A673 (cell line): ENCODE results near the gene KRT34. TPM values are rescaled to one million over a fixed set of nuclear protein-coding genes. Genes with fewer than 3 reads are reported as not detected.
"Not testable (repeated sequence)": the region's sequence is repeated elsewhere in the genome, so short reads cannot be mapped to it uniquely, and the experiment has no call there.

Experiments
- BruUV-seq: library from RNA; stranded (reverse); fragments of 400-500 nt; replicated peaks from 2 replicates; lab custom pipeline; 2021; lab: Mats Ljungman, UMichigan
- CTCF ChIA-PET: fragments of 300-600 bp; sonication (Branson Sonifier 250); formaldehyde crosslinking; loops from one replicate; lab custom pipeline; 2022; ENCODE audit warnings: antibody characterized with exemption; lab: Charles Lee
- POLR2A ChIA-PET: fragments of 300-600 bp; sonication (Branson Sonifier 250); formaldehyde crosslinking; loops from one replicate; lab custom pipeline; 2022; ENCODE audit warnings: antibody characterized with exemption; ENCODE audit not compliant: low non-redundant PET; lab: Charles Lee
- DNase-seq: peaks from one replicate; pipeline ENCODE4 v3.0.0-alpha.2; 2015; ENCODE audit warnings: low spot score
- H3K27ac ChIP-seq: fragments of 200-600 bp; sonication (generic); 2 replicates; pipeline ENCODE4 v1.5.1; 2016; ENCODE audit warnings: mixed run types, low read depth, mild to moderate bottlenecking, mixed read lengths, antibody characterized with exemption, low read length; ENCODE audit not compliant: poor library complexity, severe bottlenecking
- H3K27me3 ChIP-seq: fragments of 200-600 bp; sonication (generic); replicated peaks from 2 replicates; pipeline ENCODE4 v1.6.1; 2017; ENCODE audit warnings: mixed run types, low read depth, mild to moderate bottlenecking, mixed read lengths, antibody characterized with exemption, low read length; ENCODE audit not compliant: insufficient read depth, poor library complexity
- H3K36me3 ChIP-seq: fragments of 200-600 bp; sonication (generic); 2 replicates; pipeline ENCODE4 v1.6.1; 2016; ENCODE audit warnings: mixed run types, mild to moderate bottlenecking, mixed read lengths, antibody characterized with exemption, low read length; ENCODE audit not compliant: insufficient read depth, poor library complexity, severe bottlenecking
- H3K4me1 ChIP-seq: fragments of 200-600 bp; sonication (generic); 2 replicates; pipeline ENCODE4 v1.6.1; 2017; ENCODE audit warnings: mixed run types, mild to moderate bottlenecking, mixed read lengths, antibody characterized with exemption, low read length; ENCODE audit not compliant: insufficient read depth, poor library complexity, severe bottlenecking
- H3K4me3 ChIP-seq: fragments of 200-600 bp; sonication (generic); 2 replicates; pipeline ENCODE4 v1.5.1; 2016; ENCODE audit warnings: low read depth, mixed run types, mild to moderate bottlenecking, mixed read lengths, low read length; ENCODE audit not compliant: poor library complexity, severe bottlenecking
- H3K9me3 ChIP-seq: fragments of 200-600 bp; sonication (generic); 2 replicates; pipeline ENCODE4 v1.6.1; 2016; ENCODE audit warnings: mixed run types, low read depth, mild to moderate bottlenecking, mixed read lengths, antibody characterized with exemption, low read length; ENCODE audit not compliant: poor library complexity, severe bottlenecking
- EZH2 ChIP-seq: fragments of 200-600 bp; sonication (generic); IDR thresholded peaks from 2 replicates; pipeline ENCODE4 v1.6.1; 2017; ENCODE audit warnings: borderline replicate concordance, low read depth, mild to moderate bottlenecking, mixed read lengths, antibody characterized with exemption, low read length; ENCODE audit not compliant: poor library complexity, severe bottlenecking
- intact Hi-C: fragments of 100-400 bp; cut with micrococcal nuclease; formaldehyde crosslinking; loops from one replicate; pipeline ENCODE4 v1.10.0; 2022; ENCODE audit not compliant: unreplicated experiment
- total RNA-seq: library from RNA; stranded (reverse); gene quantifications from 2 replicates; pipeline ENCODE4 v1.2.3, GENCODE V29; 2021
- TF ChIP-seq, protein P1 (sequence below): fragments of 300-800, 200-600 bp; sonication (generic); conservative IDR thresholded peaks from 2 replicates; pipeline ENCODE4 v1.5.1; 2017; ENCODE audit warnings: low read depth, mild to moderate bottlenecking, antibody characterized with exemption, low read length, moderate library complexity, mixed read lengths

Gene KRT34
- total RNA-seq, 1 experiment from 2014 or later: not detected

DNA sequence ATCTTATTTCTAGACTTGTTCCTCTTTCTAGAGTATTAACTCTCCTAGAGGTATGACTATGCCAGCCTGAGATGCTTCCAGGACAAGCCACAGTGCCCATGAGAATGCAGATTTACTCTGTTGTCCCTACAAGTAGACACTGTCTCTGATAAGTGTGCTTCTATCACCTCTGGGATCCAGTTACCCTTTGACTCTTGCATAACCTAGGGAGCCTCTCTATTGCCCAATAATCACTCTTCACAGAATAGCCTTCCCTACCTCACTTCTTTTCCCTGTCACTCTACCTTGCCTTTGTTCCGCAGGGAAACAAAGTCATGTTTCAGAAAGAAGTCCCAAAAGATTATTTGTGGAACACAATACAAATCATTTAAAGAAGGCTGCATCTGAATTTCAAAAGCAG is 1.6 kb upstream of the KRT34 start:
- no peak for DNase-seq
- TF ChIP-seq, protein P1, sequence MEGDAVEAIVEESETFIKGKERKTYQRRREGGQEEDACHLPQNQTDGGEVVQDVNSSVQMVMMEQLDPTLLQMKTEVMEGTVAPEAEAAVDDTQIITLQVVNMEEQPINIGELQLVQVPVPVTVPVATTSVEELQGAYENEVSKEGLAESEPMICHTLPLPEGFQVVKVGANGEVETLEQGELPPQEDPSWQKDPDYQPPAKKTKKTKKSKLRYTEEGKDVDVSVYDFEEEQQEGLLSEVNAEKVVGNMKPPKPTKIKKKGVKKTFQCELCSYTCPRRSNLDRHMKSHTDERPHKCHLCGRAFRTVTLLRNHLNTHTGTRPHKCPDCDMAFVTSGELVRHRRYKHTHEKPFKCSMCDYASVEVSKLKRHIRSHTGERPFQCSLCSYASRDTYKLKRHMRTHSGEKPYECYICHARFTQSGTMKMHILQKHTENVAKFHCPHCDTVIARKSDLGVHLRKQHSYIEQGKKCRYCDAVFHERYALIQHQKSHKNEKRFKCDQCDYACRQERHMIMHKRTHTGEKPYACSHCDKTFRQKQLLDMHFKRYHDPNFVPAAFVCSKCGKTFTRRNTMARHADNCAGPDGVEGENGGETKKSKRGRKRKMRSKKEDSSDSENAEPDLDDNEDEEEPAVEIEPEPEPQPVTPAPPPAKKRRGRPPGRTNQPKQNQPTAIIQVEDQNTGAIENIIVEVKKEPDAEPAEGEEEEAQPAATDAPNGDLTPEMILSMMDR: no peak
- TF ChIP-seq EZH2: no peak

DNA sequence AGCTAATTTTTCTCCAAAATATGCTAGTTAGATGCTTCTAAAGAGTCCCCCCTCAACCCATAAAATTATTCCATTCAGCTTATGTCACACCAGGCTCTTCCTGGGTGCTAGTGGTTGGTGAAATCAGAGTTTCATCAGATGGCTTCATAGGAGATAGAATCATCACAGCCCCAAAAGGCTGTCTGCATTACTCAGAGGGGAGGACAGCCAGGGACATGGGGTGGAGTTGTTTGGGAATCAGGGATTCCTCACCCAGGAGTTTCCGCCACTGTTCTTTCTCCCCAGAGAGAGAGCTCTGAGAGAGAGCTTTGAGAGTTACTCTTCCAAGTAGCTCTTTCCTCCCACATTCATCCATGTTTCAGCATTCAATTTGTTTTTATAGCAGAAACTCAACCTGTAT is 288 bp upstream of the KRT34 start:
- Histone ChIP-seq H3K27ac (no peak overlapping the region), H3K9me3 (peaks cover 2% of the 10 kb centered on the region), H3K4me3 (no peak overlapping the region), H3K36me3 (no peaks in the 10 kb centered on the region), H3K27me3 (no peaks in the 10 kb centered on the region), H3K4me1 (peaks cover 4% of the 10 kb centered on the region)
- no TSS peak for BruUV-seq
- ChIA-PET CTCF (no interaction called here), POLR2A (no interaction called here)
- DNase-seq: no peak
- intact Hi-C loops: no loop called here
- TF ChIP-seq, protein P1: no peak
- no peak for TF ChIP-seq EZH2

More for the DNA sequence above, 1.6 kb upstream of the KRT34 start:
- Histone ChIP-seq H3K36me3 (no peaks in the 10 kb centered on the region), H3K27ac (no peak overlapping the region), H3K9me3 (peaks cover 2% of the 10 kb centered on the region), H3K4me1 (no peaks in the 10 kb centered on the region), H3K4me3 (no peak overlapping the region), H3K27me3 (no peaks in the 10 kb centered on the region)
- BruUV-seq: no TSS peak
- ChIA-PET CTCF (no interaction called here), POLR2A (no interaction called here)
- intact Hi-C loops: no loop called here

DNA sequence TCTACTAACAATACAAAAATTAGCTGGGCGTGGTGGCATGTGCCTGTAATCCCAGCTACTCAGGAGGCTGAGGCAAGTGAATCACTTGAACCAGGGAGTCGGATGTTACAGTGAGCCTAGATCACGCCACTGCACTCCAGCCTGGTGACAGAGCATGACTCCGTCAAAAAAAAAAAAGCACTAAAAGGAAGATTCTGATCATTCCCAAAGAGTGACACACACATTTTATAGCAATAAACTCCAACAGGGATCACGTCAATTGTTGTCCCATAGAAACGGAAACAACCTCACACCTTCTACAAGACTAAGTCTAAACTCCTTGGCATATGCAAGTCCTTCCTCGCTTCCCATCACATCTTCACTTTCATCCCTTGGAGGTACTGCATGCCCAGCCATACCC is 2.0 kb downstream of the KRT34 start:
- CTCF ChIA-PET, H3K27me3 ChIP-seq, BruUV-seq, H3K4me1 ChIP-seq, H3K4me3 ChIP-seq, intact Hi-C loops, H3K36me3 ChIP-seq, DNase-seq, H3K27ac ChIP-seq, H3K9me3 ChIP-seq, POLR2A ChIA-PET: not testable (repeated sequence)

DNA sequence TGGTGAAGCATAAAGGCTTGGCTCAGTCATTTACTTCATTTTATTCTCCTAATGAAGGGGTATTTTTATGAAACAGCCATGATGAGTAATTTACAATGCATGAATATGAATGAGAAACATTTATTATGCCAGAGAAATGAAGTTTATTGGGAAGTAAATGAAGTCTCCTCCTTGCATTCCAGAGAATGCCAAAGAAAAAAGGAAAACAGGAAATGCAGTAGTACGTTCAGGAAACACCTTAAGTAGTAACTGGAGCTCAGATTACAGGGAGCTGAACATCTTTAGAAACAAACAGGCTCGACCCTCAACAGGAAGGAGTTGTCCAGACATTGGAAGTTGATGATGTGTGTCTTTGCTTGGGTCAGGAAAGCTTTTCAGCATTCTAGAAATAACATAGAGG is 4.6 kb downstream of the KRT34 start:
- Histone ChIP-seq H3K9me3 (no peaks in the 10 kb centered on the region), H3K4me1 (peaks cover 6% of the 10 kb centered on the region), H3K27ac (peak overlapping the region; percentile 42), H3K36me3 (no peaks in the 10 kb centered on the region), H3K4me3 (no peak overlapping the region), H3K27me3 (no peaks in the 10 kb centered on the region)
- TF ChIP-seq, protein P1: no peak
- TF ChIP-seq EZH2: no peak
- no TSS peak for BruUV-seq
- peak; percentile 17 for DNase-seq
- intact Hi-C loops: no loop called here
- CTCF ChIA-PET: no interaction called here
- POLR2A ChIA-PET: no interaction called here
